Measurements from ENCODE around the gene TRIM50. TPM values are rescaled to one million over a fixed set of nuclear protein-coding genes. Genes with fewer than 3 reads are reported as not detected.
"Not testable (repeated sequence)": the region's sequence is repeated elsewhere in the genome, so short reads cannot be mapped to it uniquely, and the experiment has no call there.

TRIM50 gene
- total RNA-seq, 1 donor: not detected

- DNase-seq (ENCODE audit: insufficient read length, low spot score, missing footprints): no peak
- Histone ChIP-seq H3K4me2 (ENCODE audit: insufficient read depth, low read length) (no peak overlapping the region), H3K36me3 (ENCODE audit: insufficient read depth, low read length) (no peaks in the 10 kb centered on the region), H3K9me3 (ENCODE audit: low read depth, low read length) (no peaks in the 10 kb centered on the region), H3K27ac (ENCODE audit: low read depth, low read length) (no peak overlapping the region), H3K4me3 (ENCODE audit: insufficient read depth, low read length) (no peak overlapping the region), H3K79me2 (ENCODE audit: insufficient read depth, low read length) (no peaks in the 10 kb centered on the region), H4K20me1 (ENCODE audit: insufficient read depth, low read length) (no peaks in the 10 kb centered on the region), H2AFZ (ENCODE audit: low read length) (no peak overlapping the region), H3K4me1 (ENCODE audit: insufficient read depth, low read length) (peaks cover 5% of the 10 kb centered on the region), H3K27me3 (ENCODE audit: insufficient read depth, low read length) (peaks cover 23% of the 10 kb centered on the region)
- no peak for TF ChIP-seq CTCF (IDR thresholded peaks at IDR 0.05; ENCODE audit: extremely low read depth, low read depth, low read length)
These were observed 4.6 kb upstream of the TRIM50 start for GRCh38 chr7:73332447-73332846.

- peaks cover 21% of the 10 kb centered on the region for H3K27me3 ChIP-seq (ENCODE audit: insufficient read depth, low read length)
- DNase-seq (ENCODE audit: insufficient read length, low spot score, missing footprints): no peak
- H4K20me1 ChIP-seq (ENCODE audit: insufficient read depth, low read length): no peaks in the 10 kb centered on the region
- no peaks in the 10 kb centered on the region for H3K79me2 ChIP-seq (ENCODE audit: insufficient read depth, low read length)
- no peak for TF ChIP-seq CTCF (IDR thresholded peaks at IDR 0.05; ENCODE audit: extremely low read depth, low read depth, low read length)
- H3K4me3 ChIP-seq (ENCODE audit: insufficient read depth, low read length): no peak overlapping the region
- no peak overlapping the region for H2AFZ ChIP-seq (ENCODE audit: low read length)
- H3K9me3 ChIP-seq (ENCODE audit: low read depth, low read length): no peaks in the 10 kb centered on the region
- no peak overlapping the region for H3K27ac ChIP-seq (ENCODE audit: low read depth, low read length)
- H3K4me2 ChIP-seq (ENCODE audit: insufficient read depth, low read length): no peak overlapping the region
- H3K36me3 ChIP-seq (ENCODE audit: insufficient read depth, low read length): no peaks in the 10 kb centered on the region
- H3K4me1 ChIP-seq (ENCODE audit: insufficient read depth, low read length): peaks cover 5% of the 10 kb centered on the region
These were observed 2.9 kb upstream of the TRIM50 start for GRCh38 chr7:73330772-73331171.

GRCh38 chr7:73329861-73330581 lies 2.1 kb upstream of the TRIM50 start:
- H3K4me3 ChIP-seq (ENCODE audit: insufficient read depth, low read length): no peak overlapping the region
- H3K36me3 ChIP-seq (ENCODE audit: insufficient read depth, low read length): no peaks in the 10 kb centered on the region
- H2AFZ ChIP-seq (ENCODE audit: low read length): peak overlapping the region; percentile 56
- TF ChIP-seq CTCF (IDR thresholded peaks at IDR 0.05; ENCODE audit: extremely low read depth, low read depth, low read length): no peak
- no peak overlapping the region for H3K27ac ChIP-seq (ENCODE audit: low read depth, low read length)
- peaks cover 17% of the 10 kb centered on the region for H3K27me3 ChIP-seq (ENCODE audit: insufficient read depth, low read length)
- peak; percentile 94 for DNase-seq (ENCODE audit: insufficient read length, low spot score, missing footprints)
- H4K20me1 ChIP-seq (ENCODE audit: insufficient read depth, low read length): no peaks in the 10 kb centered on the region
- H3K9me3 ChIP-seq (ENCODE audit: low read depth, low read length): no peaks in the 10 kb centered on the region
- peak overlapping the region; percentile 34 for H3K4me2 ChIP-seq (ENCODE audit: insufficient read depth, low read length)
- H3K79me2 ChIP-seq (ENCODE audit: insufficient read depth, low read length): no peaks in the 10 kb centered on the region
- H3K4me1 ChIP-seq (ENCODE audit: insufficient read depth, low read length): peaks cover 5% of the 10 kb centered on the region

- no peak for DNase-seq (ENCODE audit: insufficient read length, low spot score, missing footprints)
- Histone ChIP-seq H3K27ac (ENCODE audit: low read depth, low read length) (no peak overlapping the region), H3K36me3 (ENCODE audit: insufficient read depth, low read length) (no peaks in the 10 kb centered on the region), H4K20me1 (ENCODE audit: insufficient read depth, low read length) (no peaks in the 10 kb centered on the region), H3K4me2 (ENCODE audit: insufficient read depth, low read length) (no peak overlapping the region), H3K4me1 (ENCODE audit: insufficient read depth, low read length) (peaks cover 5% of the 10 kb centered on the region), H3K4me3 (ENCODE audit: insufficient read depth, low read length) (no peak overlapping the region), H3K27me3 (ENCODE audit: insufficient read depth, low read length) (peaks cover 10% of the 10 kb centered on the region), H3K79me2 (ENCODE audit: insufficient read depth, low read length) (no peaks in the 10 kb centered on the region), H3K9me3 (ENCODE audit: low read depth, low read length) (no peaks in the 10 kb centered on the region), H2AFZ (ENCODE audit: low read length) (no peak overlapping the region)
- no peak for TF ChIP-seq CTCF (IDR thresholded peaks at IDR 0.05; ENCODE audit: extremely low read depth, low read depth, low read length)
These were observed 814 bp upstream of the TRIM50 start for GRCh38 chr7:73328696-73329095.

- not testable (repeated sequence) for H2AFZ ChIP-seq (ENCODE audit: low read length); H3K36me3 ChIP-seq (ENCODE audit: insufficient read depth, low read length); H3K27ac ChIP-seq (ENCODE audit: low read depth, low read length); H3K4me3 ChIP-seq (ENCODE audit: insufficient read depth, low read length); H3K4me2 ChIP-seq (ENCODE audit: insufficient read depth, low read length); H3K4me1 ChIP-seq (ENCODE audit: insufficient read depth, low read length); DNase-seq (ENCODE audit: insufficient read length, low spot score, missing footprints); H3K9me3 ChIP-seq (ENCODE audit: low read depth, low read length); H4K20me1 ChIP-seq (ENCODE audit: insufficient read depth, low read length); H3K79me2 ChIP-seq (ENCODE audit: insufficient read depth, low read length); H3K27me3 ChIP-seq (ENCODE audit: insufficient read depth, low read length)
These were observed 433 bp downstream of the TRIM50 start for GRCh38 chr7:73327449-73327848.

- DNase-seq (ENCODE audit: insufficient read length, low spot score, missing footprints); H3K27ac ChIP-seq (ENCODE audit: low read depth, low read length); H2AFZ ChIP-seq (ENCODE audit: low read length); H3K79me2 ChIP-seq (ENCODE audit: insufficient read depth, low read length); H3K4me2 ChIP-seq (ENCODE audit: insufficient read depth, low read length); H4K20me1 ChIP-seq (ENCODE audit: insufficient read depth, low read length); H3K4me1 ChIP-seq (ENCODE audit: insufficient read depth, low read length); H3K36me3 ChIP-seq (ENCODE audit: insufficient read depth, low read length); H3K4me3 ChIP-seq (ENCODE audit: insufficient read depth, low read length); H3K27me3 ChIP-seq (ENCODE audit: insufficient read depth, low read length); H3K9me3 ChIP-seq (ENCODE audit: low read depth, low read length): not testable (repeated sequence)
These were observed 2.5 kb downstream of the TRIM50 start for GRCh38 chr7:73325424-73325823.
